Gastrocnemius medialis (tissue), 4 donors: ENCODE measurements around the gene MIB1.

Experiments
- POLR2A ChIP-seq, 2 donors: fragments of 450-650 bp; IDR thresholded peaks; one replicate each; pipeline ENCODE4 v1.6.1; 2017; ENCODE audit warnings: antibody characterized with exemption in 2 of 2, mild to moderate bottlenecking in 2 of 2, moderate library complexity in 2 of 2
- TF ChIP-seq, protein P1 (sequence below), 5 experiments: fragments of 450-650 bp in 3 of 5; fragments of 200-600 bp in 2 of 5; sonication (generic) in 2 of 5; IDR thresholded peaks in 4 of 5; conservative IDR thresholded peaks in 1 of 5; 1 replicate in 4 of 5; 2 replicates in 1 of 5; pipeline ENCODE4 v1.5.1; 2016 to 2019; ENCODE audit warnings: antibody characterized with exemption in 5 of 5, mild to moderate bottlenecking in 3 of 5, moderate library complexity in 3 of 5

DNA sequence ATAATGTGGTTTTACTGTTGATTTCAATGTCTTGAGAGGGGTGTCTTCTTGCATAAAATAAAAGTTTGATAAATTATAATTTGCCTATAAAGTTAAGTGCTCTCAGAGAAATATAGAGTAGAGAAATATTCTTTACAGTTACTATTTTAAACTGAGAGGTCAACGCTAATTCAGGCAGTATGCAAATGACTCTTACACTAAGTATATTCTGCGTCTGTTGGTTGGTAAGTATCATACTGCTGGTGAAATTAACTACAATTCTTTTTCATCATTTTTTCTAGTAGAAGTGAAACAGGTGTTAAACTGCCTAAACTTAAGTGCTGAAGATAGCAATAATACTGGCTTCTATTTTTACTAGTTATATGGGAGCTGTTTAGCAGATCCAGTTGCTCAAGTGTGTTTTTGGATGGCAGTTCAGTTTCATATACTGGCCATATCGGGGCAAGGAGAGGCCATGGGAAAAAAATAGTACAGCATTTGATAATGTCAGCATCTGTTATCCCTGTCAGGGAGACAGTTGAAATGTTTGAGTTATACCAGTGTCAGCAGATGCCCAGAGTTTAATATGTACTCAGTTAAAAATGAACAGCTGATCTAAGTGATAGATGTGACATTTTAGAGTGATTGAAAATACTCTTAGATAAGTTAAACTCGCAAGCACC is 86.2 kb downstream of the MIB1 start:
- TF ChIP-seq, protein P1, sequence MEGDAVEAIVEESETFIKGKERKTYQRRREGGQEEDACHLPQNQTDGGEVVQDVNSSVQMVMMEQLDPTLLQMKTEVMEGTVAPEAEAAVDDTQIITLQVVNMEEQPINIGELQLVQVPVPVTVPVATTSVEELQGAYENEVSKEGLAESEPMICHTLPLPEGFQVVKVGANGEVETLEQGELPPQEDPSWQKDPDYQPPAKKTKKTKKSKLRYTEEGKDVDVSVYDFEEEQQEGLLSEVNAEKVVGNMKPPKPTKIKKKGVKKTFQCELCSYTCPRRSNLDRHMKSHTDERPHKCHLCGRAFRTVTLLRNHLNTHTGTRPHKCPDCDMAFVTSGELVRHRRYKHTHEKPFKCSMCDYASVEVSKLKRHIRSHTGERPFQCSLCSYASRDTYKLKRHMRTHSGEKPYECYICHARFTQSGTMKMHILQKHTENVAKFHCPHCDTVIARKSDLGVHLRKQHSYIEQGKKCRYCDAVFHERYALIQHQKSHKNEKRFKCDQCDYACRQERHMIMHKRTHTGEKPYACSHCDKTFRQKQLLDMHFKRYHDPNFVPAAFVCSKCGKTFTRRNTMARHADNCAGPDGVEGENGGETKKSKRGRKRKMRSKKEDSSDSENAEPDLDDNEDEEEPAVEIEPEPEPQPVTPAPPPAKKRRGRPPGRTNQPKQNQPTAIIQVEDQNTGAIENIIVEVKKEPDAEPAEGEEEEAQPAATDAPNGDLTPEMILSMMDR (IDR thresholded peaks at IDR 0.05 in 4 of 5, conservative IDR thresholded peaks at IDR 0.05 in 1 of 5) = no peak
- TF ChIP-seq POLR2A (IDR thresholded peaks at IDR 0.05) = no peak
